Thymus (tissue), 11 donors: ENCODE measurements around the gene RFFL. TPM values are rescaled to one million over a fixed set of nuclear protein-coding genes. Genes with fewer than 3 reads are reported as not detected.
A peak's percentile ranks its signal among the peaks of the same experiment; 100 is the strongest.
"Not testable (repeated sequence)": the region's sequence is repeated elsewhere in the genome, so short reads cannot be mapped to it uniquely, and the experiment has no call there.

Source experiments
- DNase-seq, 9 donors: peaks; one replicate each; pipeline ENCODE4 v3.0.0-alpha.2; 2013; ENCODE audit warnings: low spot score in 9 of 9, low read depth in 6 of 9, missing footprints in 1 of 9
- H3K27ac ChIP-seq, 2 donors: one replicate each; pipeline ENCODE4 v1.5.1; 2013; ENCODE audit warnings: control low read depth in 1 of 2, low read depth in 1 of 2, low read length in 1 of 2, mild to moderate bottlenecking in 1 of 2, moderate library complexity in 1 of 2
- H3K27me3 ChIP-seq, 2 donors: one replicate each; pipeline ENCODE4 v1.5.1; 2013; ENCODE audit warnings: low read length in 1 of 2; ENCODE audit not compliant: control insufficient read depth in 2 of 2, insufficient read depth in 1 of 2
- H3K36me3 ChIP-seq, 2 donors: one replicate each; pipeline ENCODE4 v1.5.1; 2013; ENCODE audit warnings: low read length in 1 of 2, mild to moderate bottlenecking in 1 of 2, moderate library complexity in 1 of 2; ENCODE audit not compliant: control insufficient read depth in 2 of 2, insufficient read depth in 2 of 2
- H3K4me1 ChIP-seq, 2 donors: one replicate each; pipeline ENCODE4 v1.5.1; 2013; ENCODE audit warnings: low read length in 2 of 2; ENCODE audit not compliant: control insufficient read depth in 2 of 2, insufficient read depth in 2 of 2
- H3K4me3 ChIP-seq, 2 donors: one replicate each; pipeline ENCODE4 v1.5.1; 2013; ENCODE audit warnings: low read length in 2 of 2, control low read depth in 1 of 2, mild to moderate bottlenecking in 1 of 2
- H3K9me3 ChIP-seq, 2 donors: one replicate each; pipeline ENCODE4 v1.5.1; 2013; ENCODE audit warnings: low read length in 1 of 2, mild to moderate bottlenecking in 1 of 2; ENCODE audit not compliant: control insufficient read depth in 2 of 2, insufficient read depth in 1 of 2
- WGBS: extraction: QIAGEN DNeasy Blood & Tissue Kit; methylation state at CpG from one replicate; pipeline ENCODE4 v1.1.7; 2013; 5-methylcytosine and 5-hydroxymethylcytosine counted together
- polyA plus RNA-seq: library from polyadenylated mRNA; stranded (reverse); fragments of 200-250 nt; gene quantifications from one replicate; pipeline ENCODE4 v1.2.3, GENCODE V29; 2013
- total RNA-seq: library from RNA; stranded (reverse); fragments of 120-200 nt; gene quantifications from one replicate; pipeline ENCODE4 v1.2.4, GENCODE V29; 2013
- donor health status: healthy.

The RFFL gene
- total and polyA plus RNA-seq, 2 donors, result 16.5 to 17.6 TPM

DNA sequence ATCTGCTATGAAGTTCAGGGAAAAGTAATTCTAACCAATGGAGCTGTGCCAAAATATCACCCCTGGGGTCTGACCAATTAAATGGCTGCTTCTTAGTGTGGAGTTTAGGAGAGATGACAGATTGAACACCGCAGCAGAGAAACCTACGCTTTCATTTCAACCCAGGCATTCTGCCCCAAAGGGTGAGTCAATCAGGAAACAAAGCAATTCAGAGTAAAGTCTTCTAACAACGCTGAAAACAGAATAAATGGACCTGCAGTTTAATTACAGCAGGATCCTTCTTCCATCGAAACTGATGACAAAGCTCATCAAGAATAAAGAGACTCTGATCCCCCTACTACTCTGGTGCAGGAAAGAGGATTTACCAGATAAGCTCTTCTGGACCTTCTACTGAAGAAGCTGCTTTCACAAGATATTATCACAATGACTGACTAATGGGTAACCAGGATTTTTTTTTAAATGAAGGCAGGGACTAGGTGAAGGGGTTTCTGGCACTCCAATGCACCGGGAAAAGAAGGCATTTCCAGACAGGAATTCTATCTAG, 16.7 kb downstream of the RFFL start:
- no peaks in the 10 kb centered on the region for H3K27me3 ChIP-seq
- peak overlapping the region in 1 of 2 donors; percentile 12 for H3K4me3 ChIP-seq
- 82% methylated on average over 5 of the region's 5 CpGs for WGBS
- no peaks in the 10 kb centered on the region for H3K36me3 ChIP-seq
- no peaks in the 10 kb centered on the region for H3K9me3 ChIP-seq
- peak in 1 of 9 donors; percentile 67 for DNase-seq
- H3K4me1 ChIP-seq, result peaks cover 31 to 47% of the 10 kb centered on the region in 2 donors
- peak overlapping the region; percentile 39 to 75 for H3K27ac ChIP-seq

- H3K4me3 ChIP-seq, result no peak overlapping the region
- 90% methylated on average over 4 of the region's 4 CpGs for WGBS
- DNase-seq, result no peak
- H3K9me3 ChIP-seq, result no peaks in the 10 kb centered on the region
- H3K4me1 ChIP-seq, result peaks cover 26 to 41% of the 10 kb centered on the region in 2 donors
- no peaks in the 10 kb centered on the region for H3K27me3 ChIP-seq
- H3K36me3 ChIP-seq, result no peaks in the 10 kb centered on the region
- H3K27ac ChIP-seq, result peak overlapping the region in 1 of 2 donors; percentile 75
These were observed 17.3 kb downstream of the RFFL start for GRCh38 chr17:35046245-35046644.

- not testable (repeated sequence) for DNase-seq, H3K27me3 ChIP-seq, H3K4me3 ChIP-seq, H3K27ac ChIP-seq, H3K36me3 ChIP-seq, H3K9me3 ChIP-seq
- peaks cover 23 to 35% of the 10 kb centered on the region in 2 donors for H3K4me1 ChIP-seq
- 98% methylated on average over 13 of the region's 13 CpGs for WGBS
These were observed 18.0 kb downstream of the RFFL start for GRCh38 chr17:35045458-35045979.

DNA sequence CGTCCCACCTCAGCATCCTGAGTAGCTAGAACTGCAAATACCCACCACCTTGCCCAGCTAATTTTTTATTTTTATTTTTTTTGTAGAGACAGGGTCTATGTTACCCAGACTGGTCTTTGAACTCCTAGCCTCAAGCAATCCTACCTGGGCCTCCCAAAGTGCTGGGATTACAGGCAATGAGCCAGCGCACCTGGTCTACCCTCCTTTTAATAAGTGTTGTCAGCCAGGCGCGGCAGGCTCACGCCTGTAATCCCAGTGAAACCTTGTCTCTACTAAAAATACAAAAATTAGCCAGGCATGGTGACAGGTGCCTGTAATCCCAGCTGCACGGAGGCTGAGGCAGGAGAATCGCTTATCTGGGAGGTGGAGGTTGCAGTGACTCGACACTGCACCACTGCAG, 19.3 kb downstream of the RFFL start:
- no peaks in the 10 kb centered on the region for H3K9me3 ChIP-seq
- DNase-seq, result no peak
- H3K36me3 ChIP-seq, result no peaks in the 10 kb centered on the region
- peaks cover 11 to 21% of the 10 kb centered on the region in 2 donors for H3K4me1 ChIP-seq
- H3K27me3 ChIP-seq, result no peaks in the 10 kb centered on the region
- 97% methylated on average over 8 of the region's 8 CpGs for WGBS
- H3K4me3 ChIP-seq, result no peak overlapping the region
- no peak overlapping the region for H3K27ac ChIP-seq

DNA sequence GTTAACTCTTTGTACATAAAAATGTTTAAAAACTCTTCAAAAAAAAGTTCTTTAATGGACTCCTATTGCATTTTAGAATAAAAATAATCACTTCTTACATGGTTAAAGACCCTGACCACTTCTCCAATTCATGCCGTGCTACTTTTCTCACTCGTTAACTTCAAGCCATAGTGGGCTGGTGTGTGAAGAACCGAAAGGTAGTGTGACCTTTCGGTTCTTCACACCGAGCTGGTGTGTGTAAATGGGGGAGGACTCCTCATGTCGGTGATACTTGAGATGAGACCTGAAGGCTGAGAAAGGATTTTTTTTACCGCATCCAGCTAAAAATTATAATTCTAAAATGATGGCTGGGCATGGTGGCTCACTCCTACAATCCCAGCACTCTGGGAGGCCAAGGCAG, 22.1 kb downstream of the RFFL start:
- H3K4me3 ChIP-seq, result no peak overlapping the region
- no peak for DNase-seq
- H3K4me1 ChIP-seq, result peaks cover 3% of the 10 kb centered on the region in 2 donors
- 98% methylated on average over 7 of the region's 7 CpGs for WGBS
- H3K9me3 ChIP-seq, result no peaks in the 10 kb centered on the region
- no peak overlapping the region for H3K27ac ChIP-seq
- H3K36me3 ChIP-seq, result no peaks in the 10 kb centered on the region
- H3K27me3 ChIP-seq, result no peaks in the 10 kb centered on the region

- no peaks in the 10 kb centered on the region for H3K36me3 ChIP-seq
- no peaks in the 10 kb centered on the region for H3K9me3 ChIP-seq
- H3K4me3 ChIP-seq, result no peak overlapping the region
- H3K27ac ChIP-seq, result no peak overlapping the region
- WGBS, result 98% methylated on average over 3 of the region's 3 CpGs
- H3K4me1 ChIP-seq, result peaks cover 0 to 3% of the 10 kb centered on the region in 2 donors
- H3K27me3 ChIP-seq, result no peaks in the 10 kb centered on the region
- DNase-seq, result no peak
These were observed 25.1 kb downstream of the RFFL start for GRCh38 chr17:35038453-35038852.

- H3K27me3 ChIP-seq, result no peaks in the 10 kb centered on the region
- no peak for DNase-seq
- H3K9me3 ChIP-seq, result no peaks in the 10 kb centered on the region
- no peak overlapping the region for H3K27ac ChIP-seq
- 96% methylated on average over 1 of the region's 1 CpG for WGBS
- H3K4me1 ChIP-seq, result no peaks in the 10 kb centered on the region
- peaks cover 0 to 8% of the 10 kb centered on the region in 2 donors for H3K36me3 ChIP-seq
- no peak overlapping the region for H3K4me3 ChIP-seq
These were observed 32.7 kb downstream of the RFFL start for GRCh38 chr17:35030780-35031179.

DNA sequence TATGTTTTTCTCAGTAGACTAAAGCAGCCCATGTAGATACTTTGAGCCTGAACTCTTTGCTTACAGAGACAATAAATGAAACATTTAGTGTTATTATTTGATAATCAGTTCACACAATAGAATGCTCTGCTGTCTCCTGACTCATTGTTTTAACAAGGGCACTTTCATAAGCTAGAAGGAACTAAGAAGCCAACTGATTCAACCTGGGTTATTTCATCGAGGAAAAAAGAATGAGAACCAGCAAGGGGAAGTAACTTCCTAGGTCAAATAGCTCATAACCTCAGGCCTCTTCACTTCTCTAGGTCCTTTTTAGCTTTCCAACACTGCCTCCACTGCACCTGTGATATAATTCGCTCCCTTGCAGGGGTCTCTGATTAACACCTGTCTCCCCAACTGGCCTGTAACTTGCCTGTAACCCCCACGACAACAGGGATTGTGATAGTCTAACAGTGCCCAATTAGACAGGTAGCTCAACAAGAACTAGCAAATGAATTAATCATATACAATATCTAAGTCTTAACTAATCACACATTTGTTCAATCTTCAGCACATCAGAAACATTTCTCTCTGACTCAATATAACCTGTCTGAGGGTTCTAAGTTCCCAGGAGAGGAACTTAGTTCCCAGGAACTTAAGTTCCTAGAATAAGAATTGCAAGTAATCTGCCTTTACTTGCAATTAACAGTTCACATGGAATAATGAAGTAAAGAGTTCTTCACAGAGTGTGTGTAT, 34.8 kb downstream of the RFFL start:
- no peak overlapping the region for H3K27ac ChIP-seq
- WGBS, result 61% methylated on average over 3 of the region's 3 CpGs
- no peaks in the 10 kb centered on the region for H3K27me3 ChIP-seq
- H3K9me3 ChIP-seq, result no peaks in the 10 kb centered on the region
- no peak overlapping the region for H3K4me3 ChIP-seq
- no peak for DNase-seq
- H3K4me1 ChIP-seq, result no peaks in the 10 kb centered on the region
- peaks cover 0 to 12% of the 10 kb centered on the region in 2 donors for H3K36me3 ChIP-seq

DNA sequence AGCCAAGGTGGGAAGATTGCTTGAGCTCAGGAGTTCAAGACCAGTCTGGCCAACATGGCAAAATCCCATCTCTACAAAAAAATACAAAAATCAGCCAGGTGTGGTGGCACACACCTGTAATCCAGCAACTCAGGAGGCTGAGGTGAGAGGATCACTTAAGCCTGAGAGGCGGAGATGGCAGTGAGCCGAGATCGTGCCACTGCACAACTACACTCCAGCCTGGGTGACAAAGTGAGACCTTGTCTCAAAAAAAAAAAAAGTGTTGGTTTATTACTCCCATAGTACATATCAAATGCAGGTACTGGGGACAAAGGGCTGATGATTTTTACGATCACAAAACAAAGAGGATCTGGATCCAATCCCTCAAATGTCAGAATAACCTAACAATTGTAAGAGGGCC, 35.4 kb downstream of the RFFL start:
- not testable (repeated sequence) for DNase-seq, H3K27me3 ChIP-seq, H3K4me1 ChIP-seq, H3K27ac ChIP-seq, H3K9me3 ChIP-seq, H3K4me3 ChIP-seq
- H3K36me3 ChIP-seq, result peaks cover 0 to 12% of the 10 kb centered on the region in 2 donors
- 98% methylated on average over 4 of the region's 4 CpGs for WGBS
